Kidney (tissue), 14 donors: Measurements from ENCODE around the gene SRF. TPM values are rescaled to one million over a fixed set of nuclear protein-coding genes. Genes with fewer than 3 reads are reported as not detected.

Experiments used
- DNase-seq, 5 donors: peaks; one replicate each; pipeline ENCODE4 v3.0.0-alpha.2; 2013 to 2020
- FAIRE-seq: peaks from 2 replicates; lab custom pipeline; 2012; peaks lifted over from hg19 to GRCh38; lab: Jason Lieb, UNC
- H3K27ac ChIP-seq, 2 donors: one replicate each; pipeline ENCODE4 v1.7.0; 2013; ENCODE audit warnings: low read depth in 2 of 2, low read length in 2 of 2, inconsistent platforms in 1 of 2
- H3K27me3 ChIP-seq: one replicate; pipeline ENCODE4 v1.7.1; 2013; ENCODE audit warnings: low read length, inconsistent platforms; ENCODE audit not compliant: control insufficient read depth, insufficient read depth
- H3K36me3 ChIP-seq, 3 donors: one replicate each; pipeline versions ENCODE4 v1.7.0 to v1.7.1; 2013; ENCODE audit warnings: low read length in 3 of 3, control low read depth in 1 of 3, inconsistent platforms in 1 of 3; ENCODE audit not compliant: insufficient read depth in 3 of 3, control insufficient read depth in 2 of 3
- H3K4me1 ChIP-seq, 3 donors: one replicate each; pipeline versions ENCODE4 v1.7.0 to v1.7.1; 2013; ENCODE audit warnings: low read length in 3 of 3, inconsistent platforms in 1 of 3, low read depth in 1 of 3; ENCODE audit not compliant: control insufficient read depth in 2 of 3, insufficient read depth in 2 of 3
- H3K4me3 ChIP-seq, 3 donors: one replicate each; pipeline versions ENCODE4 v1.7.0 to v1.8.1; 2013; ENCODE audit warnings: low read length in 3 of 3, control low read depth in 1 of 3, inconsistent platforms in 1 of 3
- H3K9ac ChIP-seq, 3 donors: one replicate each; pipeline versions ENCODE4 v1.7.0 to v1.7.1; 2013; ENCODE audit warnings: low read length in 3 of 3, control low read depth in 1 of 3, inconsistent platforms in 1 of 3
- H3K9me3 ChIP-seq, 3 donors: one replicate each; pipeline versions ENCODE4 v1.7.0 to v1.7.1; 2013; ENCODE audit warnings: low read length in 3 of 3, control low read depth in 1 of 3, inconsistent platforms in 1 of 3; ENCODE audit not compliant: control insufficient read depth in 2 of 3, insufficient read depth in 1 of 3
- intact Hi-C: fragments of 100-400 bp; cut with DNase I; formaldehyde crosslinking; loops from one replicate; pipeline ENCODE4 v1.11.1; 2022
- polyA plus RNA-seq: library from polyadenylated mRNA; stranded (reverse); fragments of 350-450 nt; fragmentation: Illumina TruSeq; extraction: RNeasy Lipid Tissue Mini Kit (QIAGEN cat#74804); gene quantifications from one replicate; pipeline ENCODE4 v1.2.3, GENCODE V29; 2014; ENCODE audit warnings: low read depth, low replicate concordance; ENCODE audit not compliant: insufficient read depth
- total RNA-seq: library from RNA; stranded (reverse); fragmentation: NEBNext Ultra II Directional; extraction: Animal tissue kit (Norgen Biotek cat#: 25700); gene quantifications from one replicate; pipeline ENCODE4 v1.2.1, GENCODE V29; 2021
- TF ChIP-seq, protein P1 (sequence below): IDR thresholded peaks from 3 replicates; pipeline ENCODE4 v1.5.1; 2012; ENCODE audit warnings: mild to moderate bottlenecking, moderate library complexity, borderline replicate concordance; ENCODE audit not compliant: insufficient read depth; ENCODE audit errors: extremely low read depth
- donor health status: control.
- donor health status: control.
- donor health status: control.
- donor health status: control.
- donor health status: control.
- donor health status: DM: yes; HTN: yes; CAD: no.
- donor health status: Normal renal cell carcinoma (clear cell type).

Gene SRF
- total and polyA plus RNA-seq, 2 donors from 2014 or later: 13.8 to 30.6 TPM

DNA sequence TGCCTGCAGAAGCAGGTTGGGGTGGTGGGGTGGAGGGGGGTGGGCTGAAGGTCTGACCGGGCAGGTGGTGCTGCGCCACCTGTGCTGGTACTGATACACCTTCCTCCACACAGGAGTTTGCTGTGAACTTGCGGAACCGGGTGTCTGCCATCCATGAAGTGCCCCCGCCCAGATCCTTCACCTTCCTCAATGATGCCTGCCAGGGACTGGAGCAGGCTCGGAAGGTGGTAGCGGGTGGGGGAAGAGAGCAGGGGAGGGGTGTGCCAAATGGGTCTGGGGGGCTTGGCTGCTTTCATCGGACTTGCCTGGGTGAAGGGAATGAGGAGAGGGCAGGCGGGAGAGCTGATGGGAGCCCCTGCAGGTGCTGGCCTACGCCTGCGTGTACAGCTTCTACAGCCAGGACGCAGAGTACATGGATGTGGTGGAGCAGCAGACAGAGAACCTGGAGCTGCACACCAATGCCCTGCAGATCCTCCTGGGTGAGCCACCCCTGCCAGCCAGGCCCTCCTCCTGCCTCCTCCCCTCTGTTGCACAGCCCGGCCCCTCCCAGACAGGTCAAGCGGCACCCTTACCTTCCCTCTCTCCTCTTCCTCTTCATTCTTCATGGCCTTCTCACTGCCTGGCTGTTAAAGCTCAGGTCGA, 51.5 kb downstream of the SRF start:
- Histone ChIP-seq H3K4me3 (no peak overlapping the region), H3K27me3 (no peaks in the 10 kb centered on the region), H3K9me3 (no peaks in the 10 kb centered on the region), H3K9ac (no peak overlapping the region), H3K4me1 (no peaks in the 10 kb centered on the region), H3K27ac (no peak overlapping the region), H3K36me3 (peaks cover 0 to 12% (median 2%) of the 10 kb centered on the region in 3 donors)
- DNase-seq (peak in 1 of 5 donors; percentile 34), FAIRE-seq (no peak)
- intact Hi-C loops: no loop called here
- TF ChIP-seq, protein P1, sequence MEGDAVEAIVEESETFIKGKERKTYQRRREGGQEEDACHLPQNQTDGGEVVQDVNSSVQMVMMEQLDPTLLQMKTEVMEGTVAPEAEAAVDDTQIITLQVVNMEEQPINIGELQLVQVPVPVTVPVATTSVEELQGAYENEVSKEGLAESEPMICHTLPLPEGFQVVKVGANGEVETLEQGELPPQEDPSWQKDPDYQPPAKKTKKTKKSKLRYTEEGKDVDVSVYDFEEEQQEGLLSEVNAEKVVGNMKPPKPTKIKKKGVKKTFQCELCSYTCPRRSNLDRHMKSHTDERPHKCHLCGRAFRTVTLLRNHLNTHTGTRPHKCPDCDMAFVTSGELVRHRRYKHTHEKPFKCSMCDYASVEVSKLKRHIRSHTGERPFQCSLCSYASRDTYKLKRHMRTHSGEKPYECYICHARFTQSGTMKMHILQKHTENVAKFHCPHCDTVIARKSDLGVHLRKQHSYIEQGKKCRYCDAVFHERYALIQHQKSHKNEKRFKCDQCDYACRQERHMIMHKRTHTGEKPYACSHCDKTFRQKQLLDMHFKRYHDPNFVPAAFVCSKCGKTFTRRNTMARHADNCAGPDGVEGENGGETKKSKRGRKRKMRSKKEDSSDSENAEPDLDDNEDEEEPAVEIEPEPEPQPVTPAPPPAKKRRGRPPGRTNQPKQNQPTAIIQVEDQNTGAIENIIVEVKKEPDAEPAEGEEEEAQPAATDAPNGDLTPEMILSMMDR: no peak

DNA sequence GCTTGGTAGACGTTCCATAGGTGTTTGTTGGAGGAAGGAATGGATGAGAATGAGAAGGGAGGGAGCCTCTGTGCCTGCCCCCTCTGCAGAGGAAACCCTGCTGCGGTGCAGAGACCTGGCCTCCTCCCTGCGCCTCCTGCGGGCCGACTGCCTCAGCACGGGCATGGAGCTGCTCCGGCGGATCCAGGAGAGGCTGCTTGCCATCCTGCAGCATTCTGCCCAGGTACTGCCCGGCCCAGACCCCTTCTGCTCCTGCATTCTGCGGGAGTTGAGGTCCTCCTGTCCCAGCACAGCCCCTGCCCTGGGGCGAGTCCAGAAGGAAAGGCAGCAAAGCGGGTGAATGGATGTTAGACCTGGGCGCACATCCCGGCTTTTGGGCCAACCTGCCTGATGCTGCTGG, 52.1 kb downstream of the SRF start:
- H3K27ac ChIP-seq: no peak overlapping the region
- H3K36me3 ChIP-seq: peaks cover 0 to 12% (median 2%) of the 10 kb centered on the region in 3 donors
- TF ChIP-seq, protein P1: no peak
- no peak overlapping the region for H3K9ac ChIP-seq
- H3K9me3 ChIP-seq: no peaks in the 10 kb centered on the region
- H3K4me3 ChIP-seq: no peak overlapping the region
- FAIRE-seq (no peak), DNase-seq (peak in 1 of 5 donors; percentile 34)
- H3K4me1 ChIP-seq: no peaks in the 10 kb centered on the region
- no peaks in the 10 kb centered on the region for H3K27me3 ChIP-seq
- intact Hi-C loops: no loop called here

DNA sequence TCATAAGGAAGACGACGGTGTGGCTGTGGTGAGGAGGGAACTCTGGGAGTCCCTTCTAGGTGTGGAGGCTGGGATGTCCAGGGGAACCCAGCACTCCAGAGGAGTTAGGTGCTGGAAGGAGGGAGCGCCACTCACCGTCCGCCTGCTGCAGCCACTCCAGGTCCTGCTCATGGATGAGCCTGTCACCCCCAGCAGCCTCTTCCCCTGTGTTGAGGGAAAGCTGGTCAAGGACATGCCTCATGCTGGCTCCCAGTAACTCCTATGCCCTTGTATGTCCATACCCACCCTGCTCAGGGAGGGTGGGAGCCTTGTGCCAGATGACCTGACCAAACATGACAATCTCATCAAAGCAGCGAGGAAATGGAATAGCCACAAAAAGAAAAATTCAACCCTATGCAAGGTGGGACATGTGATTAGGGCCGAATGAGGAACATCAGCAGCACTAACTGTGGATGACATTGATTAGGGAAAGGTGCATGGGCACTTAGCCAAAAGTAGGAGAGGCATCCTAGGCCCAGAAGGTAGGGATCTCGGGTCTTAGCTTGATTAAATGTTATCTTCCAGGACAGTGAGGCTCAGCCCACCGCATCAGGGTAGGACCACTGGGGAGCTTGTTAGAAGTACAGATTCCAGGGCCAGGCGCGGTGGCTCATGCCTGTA, 55.3 kb downstream of the SRF start:
- Histone ChIP-seq H3K36me3 (peaks cover 0 to 3% (median 0%) of the 10 kb centered on the region in 3 donors), H3K4me3 (no peak overlapping the region), H3K27ac (no peak overlapping the region), H3K4me1 (peaks cover 3 to 7% (median 6%) of the 10 kb centered on the region in 3 donors), H3K9ac (no peak overlapping the region), H3K27me3 (no peaks in the 10 kb centered on the region), H3K9me3 (no peaks in the 10 kb centered on the region)
- intact Hi-C loops: no loop called here
- DNase-seq (peak in 1 of 5 donors; percentile 24), FAIRE-seq (no peak)
- TF ChIP-seq, protein P1: no peak
